Measurements from ENCODE around the gene ADCK2.

DNA sequence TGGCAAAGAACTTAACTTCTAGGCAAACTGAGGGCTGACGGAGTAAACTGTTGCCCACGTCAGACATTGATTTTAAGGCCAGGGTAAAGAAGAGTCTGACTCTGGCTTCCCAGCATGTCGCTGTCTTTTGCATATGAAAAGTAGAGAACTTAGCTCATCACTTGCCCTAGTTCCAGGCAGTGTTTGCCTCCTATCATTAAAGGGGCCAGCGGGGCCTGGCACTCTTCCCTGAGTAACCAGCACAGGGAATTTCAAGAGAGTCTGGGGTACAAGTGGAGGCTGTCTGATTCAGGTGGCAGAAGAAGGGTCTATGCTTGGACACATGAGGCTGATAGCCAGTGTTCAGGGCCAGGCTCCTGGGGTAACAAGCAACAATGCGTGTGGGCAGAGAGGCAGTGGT lies 36.9 kb upstream of the ADCK2 start:
- TF ChIP-seq CTCF (IDR thresholded peaks at IDR 0.05 in 4 of 5, conservative IDR thresholded peaks at IDR 0.05 in 1 of 5): no peak
- no peak for TF ChIP-seq POLR2A (IDR thresholded peaks at IDR 0.05)
